Stimulated activated CD4-positive, alpha-beta T cell treated with anti-CD3 and anti-CD28 coated beads, Interleukin-15, amount 100 ng/mL, for 1 hour (primary cell): Measurements from ENCODE around the gene WDR74.
"Not testable (repeated sequence)": the region's sequence is repeated elsewhere in the genome, so short reads cannot be mapped to it uniquely, and the experiment has no call there.

Experiments
- DNase-seq, 2 donors: peaks; one replicate each; pipeline ENCODE4 v3.0.0-alpha.2; 2020; ENCODE audit warnings: low read depth in 1 of 2, low spot score in 1 of 2

WDR74 gene

GRCh38 chr11:62842171-62842741 is 2.9 kb upstream of the WDR74 start:
- DNase-seq: no peak

- DNase-seq: peak; percentile 66 to 72
These were observed 2.2 kb upstream of the WDR74 start for GRCh38 chr11:62841361-62842170.

GRCh38 chr11:62840721-62841360 is 1.5 kb upstream of the WDR74 start:
- peak; percentile 49 to 75 for DNase-seq

- no peak for DNase-seq
These were observed 4.1 kb downstream of the WDR74 start for GRCh38 chr11:62835336-62835735.

GRCh38 chr11:62832336-62833234 is 6.8 kb downstream of the WDR74 start, which contains the start of gene TEX54:
TSS of gene TEX54 (minus strand) at chr11:62832841.
- DNase-seq: peak in 1 of 2 donors; percentile 27

GRCh38 chr11:62831520-62832335 is 7.7 kb downstream of the WDR74 start, which contains the start of gene STX5:
TSS of gene STX5 (minus strand) at chr11:62832051. CDS start at chr11:62831243, 808 bp downstream.
- DNase-seq: peak; percentile 99

GRCh38 chr11:62830904-62831519 is 8.4 kb downstream of the WDR74 start:
- no peak for DNase-seq

- DNase-seq: not testable (repeated sequence)
These were observed 11.3 kb downstream of the WDR74 start for GRCh38 chr11:62828130-62828529.

GRCh38 chr11:62823677-62824076 is 15.7 kb downstream of the WDR74 start:
- no peak for DNase-seq

- DNase-seq: no peak
These were observed 22.3 kb downstream of the WDR74 start for GRCh38 chr11:62817129-62817528.

- DNase-seq: no peak
These were observed 22.8 kb downstream of the WDR74 start for GRCh38 chr11:62816557-62816956.

- no peak for DNase-seq
These were observed 27.7 kb downstream of the WDR74 start for GRCh38 chr11:62811659-62812058.

GRCh38 chr11:62810748-62811147 is 28.6 kb downstream of the WDR74 start:
- DNase-seq: no peak

- DNase-seq: no peak
These were observed 32.7 kb downstream of the WDR74 start for GRCh38 chr11:62806611-62807121.

GRCh38 chr11:62805961-62806441 is 33.4 kb downstream of the WDR74 start:
- no peak for DNase-seq

- DNase-seq: peak; percentile 96
These were observed 34.1 kb downstream of the WDR74 start, which contains the start of gene NXF1 for GRCh38 chr11:62805076-62805892. TSS of gene NXF1 (minus strand) at chr11:62805440. CDS start at chr11:62805356, 84 bp downstream.

- DNase-seq: no peak
These were observed 34.9 kb downstream of the WDR74 start for GRCh38 chr11:62804310-62805075.

GRCh38 chr11:62801071-62801470 is 38.3 kb downstream of the WDR74 start:
- no peak for DNase-seq
